GM18498 (cell line): ENCODE data around the gene PLGLB2.
"Not testable (repeated sequence)": the region's sequence is repeated elsewhere in the genome, so short reads cannot be mapped to it uniquely, and the experiment has no call there.

Source experiments
- ATAC-seq: cut with Tn5 transposase; IDR thresholded peaks from one replicate; pipeline ENCODE4 v1.9.1; 2021; ENCODE audit warnings: mild to moderate bottlenecking, moderate library complexity; ENCODE audit not compliant: unreplicated experiment

PLGLB2 gene

GRCh38 chr2:87747791-87748190 lies at the start of gene PLGLB2:
Gene PLGLB2, plus strand, starts transcription at chr2:87748087. Its CDS starts 67 bp downstream, at chr2:87748154.
- not testable (repeated sequence) for ATAC-seq

GRCh38 chr2:87704572-87705323 lies 43.1 kb upstream of the PLGLB2 start:
- not testable (repeated sequence) for ATAC-seq

- ATAC-seq, result peak; percentile 63
These were observed 39.5 kb upstream of the PLGLB2 start for GRCh38 chr2:87708368-87708767.

GRCh38 chr2:87727940-87728599 lies 19.8 kb upstream of the PLGLB2 start:
- not testable (repeated sequence) for ATAC-seq

GRCh38 chr2:87740928-87741327 lies 7.0 kb upstream of the PLGLB2 start:
- not testable (repeated sequence) for ATAC-seq

- not testable (repeated sequence) for ATAC-seq
These were observed 5.3 kb upstream of the PLGLB2 start for GRCh38 chr2:87742393-87743108.

- not testable (repeated sequence) for ATAC-seq
These were observed 4.2 kb upstream of the PLGLB2 start for GRCh38 chr2:87743638-87744037.

- ATAC-seq, result not testable (repeated sequence)
These were observed 2.4 kb upstream of the PLGLB2 start for GRCh38 chr2:87745353-87745951.

- not testable (repeated sequence) for ATAC-seq
These were observed 637 bp downstream of the PLGLB2 start for GRCh38 chr2:87748524-87748923.

GRCh38 chr2:87750560-87750959 lies 2.7 kb downstream of the PLGLB2 start:
- not testable (repeated sequence) for ATAC-seq

- not testable (repeated sequence) for ATAC-seq
These were observed 6.9 kb downstream of the PLGLB2 start for GRCh38 chr2:87754759-87755158.
